ENCODE measurements around the gene PLK2.
A peak's percentile ranks its signal among the peaks of the same experiment; 100 is the strongest.

Gene PLK2

GRCh38 chr5:58477760-58478376 lies 18.0 kb upstream of the PLK2 start:
- no peak for DNase-seq

- DNase-seq: no peak
These were observed 15.5 kb upstream of the PLK2 start for GRCh38 chr5:58475404-58475803.

- DNase-seq: no peak
These were observed 10.0 kb upstream of the PLK2 start for GRCh38 chr5:58469896-58470295.

- no peak for DNase-seq
These were observed 7.1 kb upstream of the PLK2 start for GRCh38 chr5:58466939-58467338.

GRCh38 chr5:58462623-58463230 lies 2.8 kb upstream of the PLK2 start:
- DNase-seq: no peak

- DNase-seq: no peak
These were observed 2.3 kb upstream of the PLK2 start for GRCh38 chr5:58462154-58462553.

- DNase-seq: peak; percentile 79
These were observed 923 bp upstream of the PLK2 start for GRCh38 chr5:58460732-58461286.

- DNase-seq: no peak
These were observed 512 bp downstream of the PLK2 start for GRCh38 chr5:58459146-58460001.

- DNase-seq: no peak
These were observed 1.1 kb downstream of the PLK2 start for GRCh38 chr5:58458743-58459145.

- no peak for DNase-seq
These were observed 1.6 kb downstream of the PLK2 start for GRCh38 chr5:58458141-58458742.

GRCh38 chr5:58457050-58457449 lies 2.8 kb downstream of the PLK2 start:
- no peak for DNase-seq

- no peak for DNase-seq
These were observed 3.4 kb downstream of the PLK2 start for GRCh38 chr5:58456486-58456885.

GRCh38 chr5:58456026-58456425 lies 3.9 kb downstream of the PLK2 start:
- DNase-seq: no peak

GRCh38 chr5:58455480-58455879 lies 4.4 kb downstream of the PLK2 start:
- no peak for DNase-seq

- no peak for DNase-seq
These were observed 4.8 kb downstream of the PLK2 start for GRCh38 chr5:58455066-58455465.

GRCh38 chr5:58454025-58454424 lies 5.9 kb downstream of the PLK2 start:
- DNase-seq: no peak

GRCh38 chr5:58453306-58453705 lies 6.6 kb downstream of the PLK2 start:
- no peak for DNase-seq

GRCh38 chr5:58452566-58453258 lies 7.2 kb downstream of the PLK2 start:
- DNase-seq: no peak

GRCh38 chr5:58451732-58452565 lies 7.9 kb downstream of the PLK2 start:
- no peak for DNase-seq

GRCh38 chr5:58450811-58451629 lies 8.9 kb downstream of the PLK2 start:
- DNase-seq: no peak

- no peak for DNase-seq
These were observed 9.9 kb downstream of the PLK2 start for GRCh38 chr5:58450018-58450417.

All from NCI-H1048 (cell line).